Keratinocyte (primary cell): ENCODE measurements around the gene PLXNB2. TPM values are rescaled to one million over a fixed set of nuclear protein-coding genes. Genes with fewer than 3 reads are reported as not detected.
A peak's percentile ranks its signal among the peaks of the same experiment; 100 is the strongest.

Experiments used
- DNase-seq: peaks from one replicate; pipeline ENCODE4 v3.0.0-alpha.2; 2011; ENCODE audit warnings: low read depth, missing footprints, low spot score
- FAIRE-seq: peaks from 2 replicates; lab custom pipeline; 2011; peaks lifted over from hg19 to GRCh38; lab: Jason Lieb, UNC
- H2AFZ ChIP-seq: 2 replicates; pipeline ENCODE4 v1.6.0; 2012; ENCODE audit warnings: low read length, control low read depth, inconsistent platforms; ENCODE audit not compliant: control insufficient read depth
- H3K27ac ChIP-seq: 2 replicates; pipeline ENCODE4 v1.5.1; 2011; ENCODE audit warnings: low read length; ENCODE audit not compliant: control insufficient read depth, insufficient read depth
- H3K27me3 ChIP-seq: 3 replicates; pipeline ENCODE4 v1.6.0; 2011; ENCODE audit warnings: low read length; ENCODE audit not compliant: control insufficient read depth, insufficient read depth; ENCODE audit errors: extremely low read depth
- H3K36me3 ChIP-seq, 2 experiments: 2 replicates in 1 of 2; 3 replicates in 1 of 2; pipeline ENCODE4 v1.5.1; 2011; ENCODE audit warnings: low read length in 2 of 2, mild to moderate bottlenecking in 1 of 2; ENCODE audit not compliant: control insufficient read depth in 2 of 2, insufficient read depth in 2 of 2; ENCODE audit errors: extremely low read depth in 1 of 2
- H3K4me1 ChIP-seq: 3 replicates; pipeline ENCODE4 v1.5.1; 2011; ENCODE audit warnings: low read length; ENCODE audit not compliant: control insufficient read depth, insufficient read depth; ENCODE audit errors: extremely low read depth
- H3K4me2 ChIP-seq: 3 replicates; pipeline ENCODE4 v1.6.0; 2011; ENCODE audit warnings: low read depth, low read length; ENCODE audit not compliant: control insufficient read depth, insufficient read depth; ENCODE audit errors: extremely low read depth
- H3K4me3 ChIP-seq, 3 experiments: fragments of 200-600 bp in 1 of 3; sonication (generic) in 1 of 3; 2 replicates in 2 of 3; 3 replicates in 1 of 3; pipeline ENCODE4 v1.5.1; 2011 to 2016; ENCODE audit warnings: low read length in 3 of 3, mild to moderate bottlenecking in 3 of 3, control low read depth in 2 of 3, inconsistent platforms in 1 of 3, low read depth in 1 of 3, mixed read lengths in 1 of 3, mixed run types in 1 of 3, moderate library complexity in 1 of 3; ENCODE audit not compliant: control insufficient read depth in 2 of 3, insufficient read depth in 2 of 3; ENCODE audit errors: extremely low read depth in 1 of 3
- H3K79me2 ChIP-seq: 2 replicates; pipeline ENCODE4 v1.6.0; 2012; ENCODE audit warnings: low read length; ENCODE audit not compliant: control insufficient read depth, insufficient read depth
- H3K9ac ChIP-seq: 3 replicates; pipeline ENCODE4 v1.6.0; 2011; ENCODE audit warnings: low read length; ENCODE audit not compliant: control insufficient read depth, insufficient read depth; ENCODE audit errors: extremely low read depth
- H3K9me1 ChIP-seq: 3 replicates; pipeline ENCODE4 v1.6.0; 2011; ENCODE audit warnings: low read length; ENCODE audit not compliant: control insufficient read depth, insufficient read depth; ENCODE audit errors: extremely low read depth
- H3K9me3 ChIP-seq: 2 replicates; pipeline ENCODE4 v1.5.1; 2012; ENCODE audit warnings: low read depth, low read length; ENCODE audit not compliant: control insufficient read depth
- H4K20me1 ChIP-seq: 3 replicates; pipeline ENCODE4 v1.6.0; 2011; ENCODE audit warnings: low read length; ENCODE audit not compliant: control insufficient read depth, insufficient read depth; ENCODE audit errors: extremely low read depth
- CTCF ChIP-seq, 3 experiments: IDR thresholded peaks in 1 of 3; conservative IDR thresholded peaks in 1 of 3; optimal IDR thresholded peaks in 1 of 3; 2 replicates in 2 of 3; 3 replicates in 1 of 3; pipeline versions ENCODE3 to v1.5.1; 2011; ENCODE audit warnings: low read length in 3 of 3, mild to moderate bottlenecking in 3 of 3, moderate library complexity in 2 of 3, control low read depth in 1 of 3, inconsistent platforms in 1 of 3; ENCODE audit not compliant: insufficient read depth in 2 of 3; ENCODE audit errors: extremely low read depth in 1 of 3
- EZH2 ChIP-seq: IDR thresholded peaks from one replicate; pipeline ENCODE4 v1.6.1; 2012; ENCODE audit warnings: inconsistent platforms, mild to moderate bottlenecking, low read length, moderate library complexity
- dilution Hi-C: fragments of 300-500 bp; cut with MboI; formaldehyde crosslinking; loops from one replicate; pipeline ENCODE4 v1.7.0; 2020; ENCODE audit warnings: low sequenced_read_pairs; ENCODE audit not compliant: extremely low pct_ligation_motif_present
- polyA plus RNA-seq, 5 experiments: library from polyadenylated mRNA; depleted of rRNA in 3 of 5; stranded (reverse) in 3 of 5; stranded (forward) in 1 of 5; unstranded in 1 of 5; fragments of >200 nt; gene quantifications; 1 replicate in 1 of 5; 2 replicates in 3 of 5; 3 replicates in 1 of 5; pipeline versions ENCODE4 v1.2.1 to v1.2.3, GENCODE V29; 2011 to 2012; ENCODE audit warnings: missing spikeins in 2 of 5, low read depth in 1 of 5, low replicate concordance in 1 of 5

The PLXNB2 gene
- polyA plus RNA-seq, 1 donor (not counting 4 experiments of a cell fraction or from before 2014, with no cell fraction given): 44.3 TPM

- peaks cover 12% of the 10 kb centered on the region for H3K4me1 ChIP-seq
- dilution Hi-C loops: no loop called here
- peak overlapping the region; percentile 83 for H3K4me2 ChIP-seq
- FAIRE-seq: no peak
- peaks cover 5 to 9% of the 10 kb centered on the region in 2 experiments for H3K36me3 ChIP-seq
- TF ChIP-seq CTCF (optimal IDR thresholded peaks at IDR 0.05 in 1 of 3, IDR thresholded peaks at IDR 0.05 in 1 of 3, conservative IDR thresholded peaks at IDR 0.05 in 1 of 3; ENCODE audit: extremely low read depth in 1 of 3, insufficient read depth in 2 of 3, low read length in 3 of 3) (no peak), EZH2 (no peak)
- peaks cover 16% of the 10 kb centered on the region for H3K79me2 ChIP-seq
- DNase-seq: no peak
- H3K4me3 ChIP-seq: no peak overlapping the region
- H3K27ac ChIP-seq: no peak overlapping the region
- no peak overlapping the region for H2AFZ ChIP-seq
- no peaks in the 10 kb centered on the region for H3K9me3 ChIP-seq
- H3K9ac ChIP-seq: no peak overlapping the region
- H4K20me1 ChIP-seq: no peaks in the 10 kb centered on the region
- H3K9me1 ChIP-seq: no peaks in the 10 kb centered on the region
- H3K27me3 ChIP-seq: no peaks in the 10 kb centered on the region
These were observed 57.9 kb downstream of the PLXNB2 start for GRCh38 chr22:50249341-50250248.

- Histone ChIP-seq H3K79me2 (peaks cover 27% of the 10 kb centered on the region), H3K27ac (no peak overlapping the region), H3K9me3 (no peaks in the 10 kb centered on the region), H4K20me1 (peaks cover 3% of the 10 kb centered on the region), H3K36me3 (peaks cover 4 to 9% of the 10 kb centered on the region in 2 experiments), H3K4me2 (no peak overlapping the region), H2AFZ (no peak overlapping the region), H3K4me1 (peaks cover 15% of the 10 kb centered on the region), H3K9ac (no peak overlapping the region), H3K9me1 (no peaks in the 10 kb centered on the region), H3K27me3 (no peaks in the 10 kb centered on the region), H3K4me3 (no peak overlapping the region)
- no peak for FAIRE-seq
- TF ChIP-seq CTCF (optimal IDR thresholded peaks at IDR 0.05 in 1 of 3, IDR thresholded peaks at IDR 0.05 in 1 of 3, conservative IDR thresholded peaks at IDR 0.05 in 1 of 3; ENCODE audit: extremely low read depth in 1 of 3, insufficient read depth in 2 of 3, low read length in 3 of 3): no peak
- TF ChIP-seq EZH2: no peak
- no peak for DNase-seq
- dilution Hi-C loops: no loop called here
These were observed 59.0 kb downstream of the PLXNB2 start for GRCh38 chr22:50248196-50249081.
